Psoas muscle (tissue), 8 donors: ENCODE measurements around the gene ARID1A. TPM values are rescaled to one million over a fixed set of nuclear protein-coding genes. Genes with fewer than 3 reads are reported as not detected.

Experiments used
- ATAC-seq, 4 donors: fragments of 200-7000 bp; cut with Tn5 transposase; one replicate each; pipeline ENCODE4 v1.9.1; 2020; ENCODE audit warnings: moderate library complexity in 3 of 4, mild to moderate bottlenecking in 2 of 4
- DNase-seq, 2 donors: peaks; one replicate each; pipeline ENCODE4 v3.0.0-alpha.2; 2020
- H3K27ac ChIP-seq: fragments of 200-600 bp; one replicate; pipeline ENCODE4 v1.8.0; 2022
- H3K27me3 ChIP-seq, 3 donors: fragments of 200-600 bp in 1 of 3; one replicate each; pipeline versions ENCODE4 v1.6.1 to v1.8.0; 2013 to 2022; ENCODE audit warnings: low read length in 2 of 3, mild to moderate bottlenecking in 2 of 3, moderate library complexity in 1 of 3; ENCODE audit not compliant: insufficient read depth in 3 of 3
- H3K36me3 ChIP-seq, 2 donors: fragments of 200-600 bp in 1 of 2; one replicate each; pipeline versions ENCODE4 v1.6.1 to v1.8.0; 2013 to 2022; ENCODE audit warnings: low read depth in 1 of 2, mild to moderate bottlenecking in 1 of 2, moderate library complexity in 1 of 2; ENCODE audit not compliant: insufficient read depth in 1 of 2
- H3K4me1 ChIP-seq: fragments of 200-600 bp; one replicate; pipeline ENCODE4 v1.8.0; 2022
- H3K4me3 ChIP-seq: fragments of 200-600 bp; one replicate; pipeline ENCODE4 v1.8.0; 2022; ENCODE audit warnings: mild to moderate bottlenecking
- H3K9me3 ChIP-seq: fragments of 200-600 bp; one replicate; pipeline ENCODE4 v1.8.0; 2022
- WGBS, 3 donors: extraction: QIAGEN DNeasy Blood & Tissue Kit; methylation state at CpG; one replicate each; pipeline versions ENCODE4 v1.1.6 to v1.1.7; 2013; 5-methylcytosine and 5-hydroxymethylcytosine counted together
- intact Hi-C, 2 donors: fragments of 100-400 bp; cut with DNase I; formaldehyde crosslinking; loops; one replicate each; pipeline versions ENCODE4 v1.11.0 to v1.14.2; 2022
- polyA plus RNA-seq, 3 donors: library from polyadenylated mRNA; stranded (reverse); fragments of 200-250 nt; gene quantifications; one replicate each; pipeline ENCODE4 v1.2.3, GENCODE V29; 2013
- total RNA-seq, 4 donors: library from RNA; stranded (reverse); fragmentation: NEBNext Ultra II Directional in 2 of 4; extraction: Animal tissue kit (Norgen Biotek cat#: 25700) in 2 of 4; gene quantifications; one replicate each; pipeline versions ENCODE4 v1.2.1 to v1.2.4, GENCODE V29; 2021 to 2023
- TF ChIP-seq, protein P1 (sequence below): fragments of 200-600 bp; IDR thresholded peaks from one replicate; pipeline ENCODE4 v1.8.0; 2022; ENCODE audit warnings: antibody characterized with exemption
- donor health status: healthy with polysubstance abuse.
- donor health status: DM: no; HTN: no; CAD: no; lungs with moderate emphysema.
- donor health status: Bipolar disorder and iron deficiency.
- donor health status: healthy.
- donor health status: DM: yes; HTN: yes; CAD: no.
- donor health status: DM: no; HTN: no; CAD: no.
- donor health status: DM: no; HTN: no; CAD: no.
- donor health status: DM: yes; HTN: yes; CAD: no.

ARID1A gene
- total and polyA plus RNA-seq, 7 donors: 8.8 to 44.4 (median 32.2) TPM

DNA sequence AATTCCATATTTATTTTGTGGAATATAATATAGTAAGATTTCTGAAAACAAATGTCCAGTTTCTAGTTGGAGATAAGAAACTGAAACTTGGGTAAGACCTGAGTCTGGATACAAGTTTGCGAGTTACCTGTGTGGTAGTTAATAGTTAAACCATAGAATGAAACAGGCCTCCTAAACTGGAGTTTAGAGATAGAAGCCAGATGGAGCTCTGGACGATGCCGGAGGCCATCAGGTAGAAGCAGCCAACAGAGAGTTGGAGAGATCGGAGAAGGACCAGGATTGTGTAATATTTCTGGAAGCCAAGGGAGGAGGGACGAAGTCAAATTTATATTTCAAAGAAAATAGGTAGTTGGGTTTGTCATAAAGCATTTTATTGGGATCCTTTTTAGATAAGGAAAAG is 45.1 kb downstream of the ARID1A start:
- Histone ChIP-seq H3K9me3 (no peaks in the 10 kb centered on the region), H3K27ac (no peak overlapping the region), H3K4me3 (no peak overlapping the region), H3K27me3 (no peaks in the 10 kb centered on the region), H3K36me3 (peaks cover 3 to 68% of the 10 kb centered on the region in 2 donors), H3K4me1 (peaks cover 22% of the 10 kb centered on the region)
- intact Hi-C loops: loop anchor here in 1 of 2 donors (5.0 kb wide), 1 partner anchor 46 kb away; the partner anchor contains the start of gene PIGV
- no peak for DNase-seq
- TF ChIP-seq, protein P1, sequence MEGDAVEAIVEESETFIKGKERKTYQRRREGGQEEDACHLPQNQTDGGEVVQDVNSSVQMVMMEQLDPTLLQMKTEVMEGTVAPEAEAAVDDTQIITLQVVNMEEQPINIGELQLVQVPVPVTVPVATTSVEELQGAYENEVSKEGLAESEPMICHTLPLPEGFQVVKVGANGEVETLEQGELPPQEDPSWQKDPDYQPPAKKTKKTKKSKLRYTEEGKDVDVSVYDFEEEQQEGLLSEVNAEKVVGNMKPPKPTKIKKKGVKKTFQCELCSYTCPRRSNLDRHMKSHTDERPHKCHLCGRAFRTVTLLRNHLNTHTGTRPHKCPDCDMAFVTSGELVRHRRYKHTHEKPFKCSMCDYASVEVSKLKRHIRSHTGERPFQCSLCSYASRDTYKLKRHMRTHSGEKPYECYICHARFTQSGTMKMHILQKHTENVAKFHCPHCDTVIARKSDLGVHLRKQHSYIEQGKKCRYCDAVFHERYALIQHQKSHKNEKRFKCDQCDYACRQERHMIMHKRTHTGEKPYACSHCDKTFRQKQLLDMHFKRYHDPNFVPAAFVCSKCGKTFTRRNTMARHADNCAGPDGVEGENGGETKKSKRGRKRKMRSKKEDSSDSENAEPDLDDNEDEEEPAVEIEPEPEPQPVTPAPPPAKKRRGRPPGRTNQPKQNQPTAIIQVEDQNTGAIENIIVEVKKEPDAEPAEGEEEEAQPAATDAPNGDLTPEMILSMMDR: no peak
- 45 to 68% (median 51%) methylated on average over 5 of the region's 5 CpGs for WGBS, 3 donors
- no peak for ATAC-seq

DNA sequence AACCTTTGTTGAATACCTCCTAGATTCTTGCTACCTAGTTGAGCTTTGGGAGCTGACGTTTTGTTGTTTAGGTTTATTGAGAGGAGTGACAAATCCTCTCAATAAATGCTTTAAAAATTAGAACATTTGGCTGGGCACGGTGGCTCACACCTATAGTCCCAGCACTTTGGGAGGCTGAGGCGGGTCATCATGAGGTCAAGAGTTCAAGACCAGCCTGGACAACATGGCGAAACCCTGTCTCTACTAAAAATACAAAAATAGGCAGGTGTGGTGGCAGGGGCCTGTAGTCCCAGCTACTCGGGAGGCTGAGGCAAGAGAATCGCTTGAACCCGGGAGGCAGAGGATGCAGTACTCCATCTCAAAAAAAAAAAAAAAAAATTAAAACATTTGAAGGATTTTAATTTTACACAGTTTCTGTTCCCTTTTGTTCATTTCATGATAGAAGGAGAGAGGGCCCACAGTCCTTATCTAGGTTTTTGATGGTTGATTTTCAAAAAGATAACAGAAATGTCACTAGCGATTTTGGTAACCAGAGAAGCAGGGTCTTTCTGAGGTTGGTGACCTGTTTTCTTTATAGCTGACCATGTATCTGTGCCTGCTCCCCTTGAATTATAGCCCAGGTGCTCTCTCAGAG is 47.7 kb downstream of the ARID1A start:
- TF ChIP-seq, protein P1: no peak
- no peaks in the 10 kb centered on the region for H3K9me3 ChIP-seq

DNA sequence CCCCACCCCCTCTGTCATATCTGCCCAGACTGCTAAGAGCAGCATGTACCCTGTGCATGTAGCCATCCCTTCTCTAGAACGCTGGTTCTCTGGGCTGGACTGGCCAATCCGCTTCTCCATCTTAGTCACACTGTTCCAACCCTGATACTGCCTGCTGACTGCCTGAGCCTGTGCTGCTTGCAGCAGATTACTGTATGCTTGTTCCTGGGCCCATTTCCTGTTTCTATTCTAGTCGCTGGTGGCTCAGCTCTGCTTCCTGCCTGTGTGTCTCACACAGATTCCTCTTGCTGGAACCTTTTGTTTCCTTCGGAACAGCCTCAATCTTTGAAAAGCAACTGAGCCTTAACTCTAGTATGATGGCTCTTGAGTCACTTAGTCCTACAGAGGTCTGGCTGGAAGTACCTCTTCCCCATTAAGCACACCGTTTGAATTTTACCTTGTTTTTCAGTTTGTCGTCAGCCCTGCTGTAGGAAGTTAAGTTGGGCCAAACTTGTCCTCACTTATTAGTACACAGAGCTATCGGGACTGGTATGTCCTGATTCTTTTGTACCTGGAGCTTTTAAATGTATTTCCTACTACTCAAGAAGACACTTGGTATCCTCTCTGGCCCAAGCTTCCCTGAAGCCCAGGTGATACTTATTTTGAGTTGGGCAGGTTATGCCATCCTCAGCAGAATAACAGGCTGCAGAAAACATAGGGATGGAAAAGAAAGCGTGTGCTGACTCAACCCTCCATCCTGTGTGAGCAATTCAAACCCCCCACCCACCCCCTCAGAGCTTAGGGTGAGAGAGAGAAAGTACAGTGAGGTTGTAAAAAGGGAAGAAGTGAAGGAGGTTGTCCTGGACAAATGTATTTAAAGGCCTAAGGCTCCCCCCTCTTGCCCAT is 48.5 kb downstream of the ARID1A start:
- H3K27ac ChIP-seq: peak overlapping the region; percentile 67
- intact Hi-C loops: loop anchor here in 1 of 2 donors (5.0 kb wide), 1 partner anchor 43 kb away; the partner anchor contains the start of gene PIGV
- WGBS, 3 donors: 49 to 61% (median 52%) methylated on average over 8 of the region's 8 CpGs
- no peak overlapping the region for H3K4me3 ChIP-seq
- H3K27me3 ChIP-seq: no peaks in the 10 kb centered on the region
- DNase-seq (peak; percentile 54 to 76), ATAC-seq (peak; percentile 82 to 96 (median 90))
- H3K36me3 ChIP-seq: peaks cover 0 to 57% of the 10 kb centered on the region in 2 donors
- H3K4me1 ChIP-seq: peaks cover 45% of the 10 kb centered on the region
- H3K9me3 ChIP-seq: no peaks in the 10 kb centered on the region
- TF ChIP-seq, protein P1: no peak

More for the DNA sequence above, 47.7 kb downstream of the ARID1A start:
- H3K4me1 ChIP-seq: peaks cover 40% of the 10 kb centered on the region
- no peaks in the 10 kb centered on the region for H3K27me3 ChIP-seq
- 82 to 87% (median 85%) methylated on average over 8 of the region's 8 CpGs for WGBS, 3 donors
- no peak overlapping the region for H3K4me3 ChIP-seq
- intact Hi-C loops: loop anchor here in 1 of 2 donors (5.0 kb wide), 1 partner anchor 44 kb away; the partner anchor contains the start of gene PIGV
- peaks cover 0 to 56% of the 10 kb centered on the region in 2 donors for H3K36me3 ChIP-seq
- DNase-seq: no peak
- H3K27ac ChIP-seq: peak overlapping the region; percentile 67
- ATAC-seq: no peak

DNA sequence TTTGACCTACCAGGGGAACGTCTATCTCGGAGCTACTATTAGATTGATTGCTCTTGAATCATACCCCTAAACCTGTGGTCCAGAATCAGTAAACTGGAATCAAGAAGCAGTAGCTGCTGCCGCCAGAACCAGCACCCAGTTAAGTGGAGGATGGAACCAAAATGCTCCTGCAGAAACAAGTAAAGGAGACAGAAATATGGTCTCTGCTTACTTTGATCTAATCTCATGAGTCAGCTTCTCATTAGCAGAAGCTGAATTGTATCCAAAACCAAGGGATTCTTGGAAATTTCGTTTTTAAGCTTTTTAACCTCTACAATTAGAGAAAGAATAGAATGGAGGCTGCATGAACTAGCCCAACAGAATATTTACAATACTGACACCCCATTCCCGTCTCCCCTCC is 49.4 kb downstream of the ARID1A start:
- intact Hi-C loops: no loop called here
- H3K4me3 ChIP-seq: no peak overlapping the region
- TF ChIP-seq, protein P1: no peak
- 67 to 73% (median 70%) methylated on average over 5 of the region's 5 CpGs for WGBS, 3 donors
- peaks cover 0 to 62% of the 10 kb centered on the region in 2 donors for H3K36me3 ChIP-seq
- H3K27me3 ChIP-seq: no peaks in the 10 kb centered on the region
- no peaks in the 10 kb centered on the region for H3K9me3 ChIP-seq
- ATAC-seq: no peak
- no peak for DNase-seq
- H3K4me1 ChIP-seq: peaks cover 44% of the 10 kb centered on the region
- peak overlapping the region; percentile 67 for H3K27ac ChIP-seq
